Vagina (tissue), 2 donors: Measurements from ENCODE around the gene TRPV6.

Experiments
- CTCF ChIP-seq, 3 experiments: fragments of 450-650 bp in 2 of 3; fragments of 200-600 bp in 1 of 3; sonication (generic) in 1 of 3; IDR thresholded peaks; one replicate each; pipeline ENCODE4 v1.5.1; 2017 to 2019; ENCODE audit warnings: antibody characterized with exemption in 3 of 3, mild to moderate bottlenecking in 2 of 3, moderate library complexity in 2 of 3
- POLR2A ChIP-seq, 2 donors: fragments of 450-650 bp; IDR thresholded peaks; one replicate each; pipeline ENCODE4 v1.6.1; 2017; ENCODE audit warnings: antibody characterized with exemption in 2 of 2, mild to moderate bottlenecking in 2 of 2, moderate library complexity in 2 of 2
- POLR2AphosphoS5 ChIP-seq, 2 donors: sonication (generic); formaldehyde crosslinking; IDR thresholded peaks; one replicate each; pipeline ENCODE4 v1.9.0; 2017; ENCODE audit warnings: antibody characterized with exemption in 2 of 2, mild to moderate bottlenecking in 2 of 2, low read depth in 1 of 2; ENCODE audit not compliant: insufficient read depth in 1 of 2

- no peak for TF ChIP-seq CTCF (IDR thresholded peaks at IDR 0.05)
- TF ChIP-seq POLR2A (IDR thresholded peaks at IDR 0.05) = no peak
- TF ChIP-seq POLR2AphosphoS5 (IDR thresholded peaks at IDR 0.05; ENCODE audit: insufficient read depth in 1 of 2, low read depth in 1 of 2) = no peak
Measured at GRCh38 chr7:142892951-142893350, 7.4 kb upstream of the TRPV6 start.
